ENCODE results near the gene CHIT1.

The CHIT1 gene

GRCh38 chr1:203229471-203230135 is at the start of gene CHIT1:
Gene CHIT1, minus strand, starts transcription at chr1:203229673. Its CDS starts 37 bp downstream, at chr1:203229636.
- DNase-seq (ENCODE audit: low read depth in 2 of 2, low spot score in 1 of 2) = no peak

DNA sequence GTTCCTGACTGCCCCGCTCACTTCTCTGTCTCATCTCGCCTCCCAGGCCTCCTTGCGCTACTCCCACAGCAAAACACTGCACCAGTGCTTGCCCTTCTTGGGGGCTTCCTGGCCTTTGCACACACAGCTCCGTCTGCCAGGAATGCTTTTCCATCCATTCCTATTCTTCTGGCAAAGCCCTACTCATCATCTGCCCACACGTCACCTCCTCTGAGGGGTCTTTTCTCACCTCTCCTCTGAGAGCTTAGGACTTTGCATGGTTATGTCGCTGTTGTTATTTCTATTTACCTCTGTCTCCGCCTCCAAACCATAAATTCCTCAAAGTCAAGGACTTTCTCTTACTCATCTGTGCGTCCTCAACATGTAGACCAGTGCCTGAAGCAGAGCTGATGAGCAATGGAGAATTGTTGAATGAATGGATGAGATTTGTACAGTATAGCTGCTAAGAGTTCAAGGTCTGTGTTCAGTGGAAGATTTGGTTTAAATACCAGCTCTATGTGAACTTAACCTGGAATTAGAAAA is 49.5 kb upstream of the CHIT1 start:
- DNase-seq (ENCODE audit: low read depth in 2 of 2, low spot score in 1 of 2) = no peak

GRCh38 chr1:203278082-203278884 is 48.8 kb upstream of the CHIT1 start:
- DNase-seq (ENCODE audit: low read depth in 2 of 2, low spot score in 1 of 2) = no peak

- no peak for DNase-seq (ENCODE audit: low read depth in 2 of 2, low spot score in 1 of 2)
These were observed 47.6 kb upstream of the CHIT1 start for GRCh38 chr1:203276916-203277545.

DNA sequence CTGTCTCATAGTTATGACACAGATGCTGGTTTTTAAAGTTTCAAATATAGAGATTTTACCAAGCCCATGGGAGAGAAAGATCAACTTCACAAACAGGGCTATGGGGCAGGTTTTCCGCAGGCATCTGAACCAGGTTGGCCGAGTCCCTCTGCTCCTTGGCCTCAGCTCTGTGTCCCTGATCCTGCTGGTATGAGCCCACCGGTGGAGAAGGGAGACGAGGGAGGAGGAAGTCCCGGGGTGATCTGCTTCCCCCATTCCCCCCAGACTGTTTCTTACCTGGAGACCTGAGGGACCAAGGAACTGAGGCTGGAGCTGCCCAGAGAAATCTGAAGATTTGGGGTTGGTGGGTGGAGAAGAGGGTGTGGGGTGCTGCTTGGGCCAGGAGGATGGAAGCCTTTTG is 46.9 kb upstream of the CHIT1 start:
- DNase-seq (ENCODE audit: low read depth in 2 of 2, low spot score in 1 of 2) = no peak

- no peak for DNase-seq (ENCODE audit: low read depth in 2 of 2, low spot score in 1 of 2)
These were observed 46.3 kb upstream of the CHIT1 start for GRCh38 chr1:203275656-203276272.

GRCh38 chr1:203274603-203275381 is 45.3 kb upstream of the CHIT1 start:
- DNase-seq (ENCODE audit: low read depth in 2 of 2, low spot score in 1 of 2) = no peak

GRCh38 chr1:203273869-203274602 is 44.6 kb upstream of the CHIT1 start:
- DNase-seq (ENCODE audit: low read depth in 2 of 2, low spot score in 1 of 2) = no peak

DNA sequence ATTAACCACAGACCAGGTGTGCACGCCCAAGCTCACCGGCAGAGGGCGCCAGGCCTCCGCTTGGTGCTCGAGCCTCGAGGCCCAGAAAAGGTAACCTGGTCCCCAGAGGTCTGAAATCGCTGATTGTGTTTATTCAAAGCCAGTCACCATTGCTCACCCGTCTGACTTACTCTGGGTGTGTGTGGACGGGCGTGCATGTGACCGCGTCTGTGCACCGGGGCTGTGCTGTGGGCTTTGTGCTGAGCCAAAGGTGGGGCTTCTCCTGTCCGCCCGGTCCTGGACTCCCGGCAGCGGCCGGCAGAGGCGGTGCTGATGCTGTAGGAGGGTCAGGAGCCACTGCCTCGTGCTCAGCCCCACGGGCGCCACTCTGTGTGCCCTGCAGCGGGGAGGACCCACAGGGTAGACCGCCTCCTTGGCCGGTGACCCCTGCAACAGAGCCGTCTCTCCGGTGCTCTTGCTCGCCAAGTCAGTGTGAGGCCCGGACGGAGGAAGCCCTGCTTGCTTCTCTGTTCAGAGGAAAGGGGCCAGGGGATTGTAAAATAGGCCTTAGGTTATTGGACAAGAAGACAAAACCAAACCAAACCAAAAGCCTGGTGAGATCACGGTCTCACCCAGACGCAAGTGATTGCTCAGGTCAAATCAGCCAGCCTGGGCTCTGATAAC is 43.9 kb upstream of the CHIT1 start:
- peak; percentile 84 to 85 for DNase-seq (ENCODE audit: low read depth in 2 of 2, low spot score in 1 of 2)

GRCh38 chr1:203272633-203273205 is 43.2 kb upstream of the CHIT1 start:
- no peak for DNase-seq (ENCODE audit: low read depth in 2 of 2, low spot score in 1 of 2)

DNA sequence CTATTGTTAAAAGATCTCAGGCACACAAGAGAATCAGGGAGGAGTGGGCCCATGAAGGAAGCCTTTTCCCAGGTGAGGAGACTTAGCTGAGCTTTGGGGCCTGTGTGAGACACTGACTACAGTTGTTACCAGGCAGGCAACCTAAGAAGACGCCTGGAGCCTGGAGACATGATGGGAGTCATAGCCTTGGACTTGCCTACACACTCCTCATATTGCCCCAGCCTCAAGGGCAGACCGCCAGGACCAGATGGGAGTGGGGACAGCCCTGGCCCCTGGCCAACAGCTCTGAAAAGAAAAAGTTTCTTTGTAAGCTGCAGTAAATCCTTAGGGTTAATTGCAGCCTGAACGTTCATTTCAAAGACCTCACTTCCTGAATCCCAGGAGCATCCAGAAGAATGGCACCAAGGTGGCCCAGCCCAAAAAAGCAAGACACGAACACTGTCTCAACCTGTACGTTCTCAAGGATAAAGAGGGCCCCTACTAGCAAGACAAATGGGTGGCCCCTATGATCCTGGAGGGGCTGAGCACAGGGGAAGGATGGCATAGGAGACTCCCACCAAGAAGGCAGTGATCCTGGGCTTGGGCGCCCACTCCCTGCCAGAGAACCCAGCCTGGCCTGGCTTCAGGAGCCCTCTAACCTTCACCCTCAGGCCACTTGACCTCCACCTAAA is 42.6 kb upstream of the CHIT1 start:
- no peak for DNase-seq (ENCODE audit: low read depth in 2 of 2, low spot score in 1 of 2)

GRCh38 chr1:203271018-203271743 is 41.7 kb upstream of the CHIT1 start:
- peak in 1 of 2 donors; percentile 53 for DNase-seq (ENCODE audit: low read depth in 2 of 2, low spot score in 1 of 2)

DNA sequence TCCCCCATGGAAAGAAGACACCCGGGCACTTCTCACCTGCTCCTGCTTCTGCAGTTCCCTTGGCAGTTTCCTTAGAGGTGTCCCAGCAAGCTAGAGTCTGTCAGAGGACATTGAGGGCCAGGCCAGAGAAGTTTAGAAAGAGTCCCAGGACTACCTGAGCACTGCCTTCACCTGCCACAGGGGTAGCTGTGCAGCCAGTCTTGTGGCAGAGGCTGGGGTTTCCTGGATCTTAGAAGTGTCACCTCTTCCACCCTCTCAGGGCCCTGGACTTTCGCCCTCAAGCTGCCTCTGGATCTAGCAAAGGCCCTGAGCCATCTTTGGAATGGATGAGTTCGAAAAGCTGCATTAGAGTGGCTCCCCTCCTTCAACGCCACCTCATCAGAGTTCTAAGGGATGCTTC is 41.0 kb upstream of the CHIT1 start:
- DNase-seq (ENCODE audit: low read depth in 2 of 2, low spot score in 1 of 2) = no peak

DNA sequence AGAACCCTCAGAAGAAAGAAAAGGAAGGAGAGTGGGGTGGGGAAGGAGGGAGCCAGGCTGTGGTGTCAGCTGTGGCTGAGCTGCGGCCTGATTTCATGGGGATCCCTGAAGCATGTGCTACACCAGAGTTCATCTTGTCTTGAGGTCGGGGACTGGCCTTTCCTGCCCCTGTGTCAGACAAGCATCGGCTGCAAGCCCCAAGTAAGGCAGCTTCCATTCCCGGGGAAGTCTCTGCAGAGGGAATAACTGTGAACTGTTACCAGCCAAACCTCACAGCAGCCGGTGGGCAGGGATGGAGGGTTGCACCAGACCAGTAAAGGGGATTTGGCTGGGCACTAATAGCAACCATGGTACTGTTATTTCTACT is 40.2 kb upstream of the CHIT1 start:
- DNase-seq (ENCODE audit: low read depth in 2 of 2, low spot score in 1 of 2) = no peak

- no peak for DNase-seq (ENCODE audit: low read depth in 2 of 2, low spot score in 1 of 2)
These were observed 39.6 kb upstream of the CHIT1 start for GRCh38 chr1:203268901-203269653.

- DNase-seq (ENCODE audit: low read depth in 2 of 2, low spot score in 1 of 2) = no peak
These were observed 38.4 kb upstream of the CHIT1 start for GRCh38 chr1:203267912-203268311.

- peak; percentile 59 to 64 for DNase-seq (ENCODE audit: low read depth in 2 of 2, low spot score in 1 of 2)
These were observed 37.9 kb upstream of the CHIT1 start for GRCh38 chr1:203267347-203267846.

All from stimulated activated CD8-positive, alpha-beta memory T cell treated with anti-CD3 and anti-CD28 coated beads, Interleukin-4, amount 100 ng/mL, for 1 hour (primary cell).